Measurements from ENCODE around the gene WDR35.
"Not testable (repeated sequence)": the region's sequence is repeated elsewhere in the genome, so short reads cannot be mapped to it uniquely, and the experiment has no call there.

DNA sequence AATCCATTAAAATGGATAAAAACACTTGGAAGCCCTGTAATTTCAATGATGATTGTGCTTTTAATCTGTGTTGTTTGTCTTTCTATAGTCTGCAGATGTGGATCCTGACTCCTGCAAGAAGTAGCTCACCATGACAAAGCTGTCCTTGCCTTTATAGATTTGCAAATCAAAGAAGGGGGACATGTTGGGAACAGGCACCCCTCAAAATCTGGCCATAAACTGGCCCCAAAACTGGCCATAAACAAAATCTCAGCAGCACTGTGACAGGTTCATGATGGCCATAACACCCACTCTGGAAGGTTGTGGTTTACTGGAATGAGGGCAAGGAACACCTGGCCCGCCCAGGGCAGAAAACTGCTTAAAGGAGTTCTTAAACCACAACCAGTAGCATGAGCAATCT lies 62.1 kb downstream of the WDR35 start:
- not testable (repeated sequence) for TF ChIP-seq CTCF (IDR thresholded peaks at IDR 0.05; ENCODE audit: low read length); EZH2 (optimal IDR thresholded peaks at IDR 0.05; ENCODE audit: low read depth, low read length); EZH2phosphoT487 (IDR thresholded peaks at IDR 0.05; ENCODE audit: low read length)

Data from MM.1S (cell line).